GM21717 (cell line): ENCODE measurements around the gene FBXO10.
"Not testable (repeated sequence)": the region's sequence is repeated elsewhere in the genome, so short reads cannot be mapped to it uniquely, and the experiment has no call there.

Source experiments
- ATAC-seq: cut with Tn5 transposase; IDR thresholded peaks from one replicate; pipeline ENCODE4 v1.9.1; 2021; ENCODE audit warnings: mild to moderate bottlenecking, moderate library complexity; ENCODE audit not compliant: unreplicated experiment

FBXO10 gene, protein sequence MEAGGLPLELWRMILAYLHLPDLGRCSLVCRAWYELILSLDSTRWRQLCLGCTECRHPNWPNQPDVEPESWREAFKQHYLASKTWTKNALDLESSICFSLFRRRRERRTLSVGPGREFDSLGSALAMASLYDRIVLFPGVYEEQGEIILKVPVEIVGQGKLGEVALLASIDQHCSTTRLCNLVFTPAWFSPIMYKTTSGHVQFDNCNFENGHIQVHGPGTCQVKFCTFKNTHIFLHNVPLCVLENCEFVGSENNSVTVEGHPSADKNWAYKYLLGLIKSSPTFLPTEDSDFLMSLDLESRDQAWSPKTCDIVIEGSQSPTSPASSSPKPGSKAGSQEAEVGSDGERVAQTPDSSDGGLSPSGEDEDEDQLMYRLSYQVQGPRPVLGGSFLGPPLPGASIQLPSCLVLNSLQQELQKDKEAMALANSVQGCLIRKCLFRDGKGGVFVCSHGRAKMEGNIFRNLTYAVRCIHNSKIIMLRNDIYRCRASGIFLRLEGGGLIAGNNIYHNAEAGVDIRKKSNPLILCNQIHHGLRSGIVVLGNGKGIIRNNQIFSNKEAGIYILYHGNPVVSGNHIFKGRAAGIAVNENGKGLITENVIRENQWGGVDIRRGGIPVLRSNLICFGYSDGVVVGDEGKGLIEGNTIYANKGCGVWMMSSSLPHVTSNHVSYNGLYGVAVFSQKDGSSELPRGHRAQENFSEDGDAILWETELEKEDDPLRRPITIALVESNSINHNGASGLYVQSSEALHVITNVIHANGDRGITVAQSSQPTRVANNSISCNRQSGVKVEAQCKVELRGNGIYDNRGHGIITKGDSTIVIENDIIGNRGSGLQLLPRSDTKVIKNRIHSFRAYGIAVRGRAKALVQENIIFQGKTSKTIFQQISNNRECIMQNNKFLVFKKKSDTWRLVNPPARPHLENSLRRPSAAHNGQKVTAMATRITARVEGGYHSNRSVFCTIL

DNA sequence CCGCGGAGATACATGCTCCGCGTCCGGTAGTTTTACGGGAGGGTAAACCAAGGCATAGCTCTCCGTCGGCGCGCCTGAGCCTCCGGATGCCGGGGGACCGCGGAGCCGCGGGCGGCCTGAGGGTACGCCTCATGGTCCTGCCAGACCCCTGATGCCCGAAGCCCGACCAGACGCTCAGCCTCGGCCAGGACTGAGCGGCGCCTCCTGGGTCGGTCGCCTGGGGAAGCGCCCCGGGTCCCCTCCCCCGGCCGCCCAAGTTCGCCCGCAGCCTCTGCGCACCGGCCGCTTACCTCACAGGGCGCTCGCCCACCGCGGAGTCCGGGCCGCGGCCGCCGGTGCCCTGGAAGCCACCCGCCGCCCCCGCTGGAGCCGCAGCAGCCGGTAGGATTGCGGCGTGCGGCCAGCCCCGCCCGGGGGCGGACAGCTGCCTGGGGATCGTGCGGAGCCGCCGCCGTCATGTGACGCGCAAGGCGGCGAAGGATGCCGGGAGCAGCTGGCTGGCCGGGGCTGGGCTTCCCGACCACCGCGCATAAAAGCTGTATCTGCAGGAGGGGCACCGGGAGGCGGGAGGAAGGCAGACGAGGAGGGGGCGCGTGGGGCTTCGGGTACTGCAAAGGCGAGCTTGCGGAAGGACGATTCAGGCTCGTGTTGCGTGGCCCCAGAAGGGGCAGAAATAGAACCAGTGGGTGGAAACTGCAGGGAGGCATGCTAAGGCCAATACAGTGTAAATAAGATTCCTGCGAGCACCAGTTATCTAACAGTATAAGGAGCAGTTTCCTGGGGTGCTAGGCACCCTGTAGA lies at the start of gene FBXO10:
Gene FBXO10, minus strand, starts transcription at position 460 of the 801 bp plus-strand sequence. CDS start 34,612 bp downstream, outside the sequence.
- ATAC-seq: peak; percentile 71

- no peak for ATAC-seq
Measured at GRCh38 chr9:37625758-37626147, 49.6 kb upstream of the FBXO10 start.

DNA sequence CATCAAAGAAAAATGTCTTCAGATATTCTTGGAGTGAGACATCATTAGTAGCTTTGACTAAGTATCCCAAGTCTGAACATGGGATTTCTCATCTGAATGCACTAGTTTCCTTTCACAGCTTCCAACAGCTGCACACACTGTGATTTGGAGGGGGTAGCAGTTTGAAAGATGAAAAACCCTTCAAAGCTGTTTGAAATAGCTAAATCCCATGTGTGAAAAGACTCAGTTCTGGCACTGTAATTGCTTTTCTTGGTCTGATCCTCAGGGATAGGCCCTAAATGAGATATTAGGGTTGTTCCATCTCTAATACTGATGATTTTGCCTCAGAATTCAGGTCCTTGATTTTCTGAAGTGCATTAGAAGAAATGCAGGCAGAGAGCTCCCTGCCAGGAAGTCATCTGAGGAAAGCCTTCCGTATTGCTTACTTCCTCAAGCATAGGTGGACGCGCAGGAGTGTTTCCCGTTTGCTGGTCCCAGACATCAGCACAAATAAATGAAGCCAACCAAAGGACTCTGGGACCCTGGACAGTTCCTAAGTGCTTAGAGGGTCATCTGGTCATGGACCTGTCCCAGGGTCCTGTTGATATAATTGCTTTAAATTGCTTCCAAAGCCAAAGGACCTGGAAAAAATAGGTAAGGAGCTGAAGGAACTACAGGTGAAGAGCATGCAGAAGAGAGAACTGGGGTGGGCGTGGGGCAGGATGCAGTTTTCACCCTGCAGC lies 49.0 kb upstream of the FBXO10 start:
- ATAC-seq: no peak

- no peak for ATAC-seq
Measured at GRCh38 chr9:37624073-37624472, 47.9 kb upstream of the FBXO10 start.

GRCh38 chr9:37623267-37623666 lies 47.1 kb upstream of the FBXO10 start:
- no peak for ATAC-seq

DNA sequence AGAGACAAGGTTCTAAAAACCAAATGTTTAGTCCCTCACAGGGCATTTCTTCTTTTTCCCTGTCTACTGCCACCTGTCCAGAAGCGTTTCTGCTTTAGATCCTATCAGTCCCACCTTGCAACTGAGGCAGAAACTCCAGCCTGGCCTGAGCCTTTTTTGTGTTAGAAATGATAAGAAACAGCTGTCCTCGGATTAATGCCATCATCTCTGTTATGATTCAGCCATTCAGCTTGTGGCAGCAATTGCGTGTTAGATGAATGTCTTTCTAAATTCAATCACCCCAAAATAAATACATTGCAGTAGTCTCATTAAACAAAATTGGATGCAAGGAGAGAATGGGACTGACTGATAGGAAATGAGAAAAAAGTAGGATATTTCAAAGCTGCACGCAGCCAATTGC lies 46.3 kb upstream of the FBXO10 start:
- ATAC-seq: no peak

DNA sequence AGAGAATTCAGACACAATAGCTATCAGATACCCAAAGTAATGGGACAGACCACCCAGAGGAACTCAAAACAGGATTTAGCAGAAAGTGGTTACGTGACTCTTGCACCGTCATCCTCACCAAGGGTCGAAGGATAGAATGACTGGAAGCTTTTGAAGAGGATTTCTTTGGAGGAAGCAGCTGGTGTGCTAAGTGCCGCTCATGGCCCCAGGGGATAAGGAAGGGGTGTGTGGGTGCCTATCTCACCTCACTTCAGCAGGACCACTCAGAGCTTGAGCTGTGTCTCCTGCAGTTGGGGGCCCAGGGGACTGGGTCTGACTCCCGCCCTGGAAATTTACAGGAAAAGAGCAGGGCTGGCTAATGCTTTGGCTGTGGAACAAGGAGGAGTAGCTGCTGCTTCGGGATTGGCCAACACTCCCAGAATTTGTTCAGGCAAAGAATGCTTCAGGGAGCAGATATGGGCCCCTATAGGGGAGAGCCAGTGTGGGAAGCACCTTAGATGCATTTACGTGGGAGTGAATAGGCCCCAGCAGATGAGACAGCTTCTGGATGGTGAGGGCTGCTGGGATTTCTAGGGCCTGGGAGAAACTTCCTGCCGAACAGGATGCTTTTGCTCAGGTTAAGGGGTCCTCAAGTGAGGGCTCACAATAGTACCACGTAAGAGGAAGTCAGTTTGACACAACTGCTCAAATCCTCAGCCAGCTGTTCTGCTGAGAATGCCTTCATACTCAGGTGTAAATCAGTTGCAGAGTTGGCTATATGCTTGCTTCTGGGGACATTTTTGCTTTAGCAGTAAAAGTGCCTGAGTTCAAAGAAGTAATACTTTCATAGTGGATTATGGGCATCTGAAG lies 45.3 kb upstream of the FBXO10 start:
- no peak for ATAC-seq

DNA sequence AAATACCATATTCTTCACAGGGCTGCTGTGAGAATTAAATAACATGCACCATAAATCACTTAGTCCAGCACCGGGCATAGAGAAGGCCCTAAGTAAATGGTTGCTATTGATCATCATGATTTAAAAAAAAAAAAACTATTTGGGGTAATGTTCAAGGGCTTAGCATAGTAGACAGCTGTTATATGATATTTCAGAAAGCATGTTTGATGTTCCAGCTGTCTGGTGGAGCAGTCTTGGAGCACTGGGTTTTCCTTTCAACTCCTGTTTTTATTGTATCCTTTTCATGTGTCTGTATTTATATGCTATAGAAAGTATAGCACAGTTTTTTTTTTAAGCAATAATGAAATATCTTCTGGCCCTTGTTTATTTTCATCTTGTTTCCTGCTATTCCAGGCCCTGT lies 44.2 kb upstream of the FBXO10 start:
- no peak for ATAC-seq

- ATAC-seq: no peak
Measured at GRCh38 chr9:37619806-37620205, 43.6 kb upstream of the FBXO10 start.

GRCh38 chr9:37618817-37619216 lies 42.6 kb upstream of the FBXO10 start:
- no peak for ATAC-seq

DNA sequence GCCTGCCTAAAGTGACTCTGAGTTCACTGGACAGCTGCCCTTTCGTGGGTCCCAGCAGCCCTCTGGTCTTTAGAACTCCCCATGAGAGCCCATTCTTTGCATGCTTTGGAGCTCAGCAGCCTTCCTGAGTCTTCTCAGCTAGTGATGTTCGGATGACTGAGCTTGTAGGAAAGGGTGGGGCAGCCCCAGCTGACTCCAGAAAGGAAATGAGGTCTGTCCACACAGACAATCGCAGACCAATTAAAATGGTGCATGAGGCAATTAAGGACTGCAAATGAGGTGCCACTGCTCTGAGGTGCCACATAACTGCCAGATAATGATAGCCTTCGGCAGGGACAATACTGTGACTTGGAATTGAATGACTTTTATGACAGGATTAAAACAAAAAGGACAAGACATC lies 41.7 kb upstream of the FBXO10 start:
- no peak for ATAC-seq

- ATAC-seq: no peak
Measured at GRCh38 chr9:37617161-37617560, 41.0 kb upstream of the FBXO10 start.

DNA sequence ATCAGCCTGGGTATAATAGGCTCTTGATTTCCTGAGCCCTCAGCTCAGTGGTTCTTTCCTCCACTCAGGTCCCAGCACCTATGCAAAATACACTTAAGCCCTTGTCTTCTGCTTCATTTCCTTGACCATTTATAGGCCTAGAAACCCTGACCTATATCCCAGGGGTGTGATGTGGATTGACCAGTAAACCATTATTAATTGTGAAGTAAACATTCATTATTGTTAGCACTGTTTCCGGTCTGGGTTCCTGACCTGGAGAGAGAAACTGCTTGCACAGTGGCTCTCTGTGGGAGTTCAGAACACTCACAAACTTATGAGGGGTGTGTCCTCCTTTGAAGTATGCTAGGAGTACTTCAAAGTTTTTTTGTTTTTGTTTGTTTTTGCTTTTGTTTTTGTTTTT lies 35.8 kb upstream of the FBXO10 start:
- no peak for ATAC-seq

DNA sequence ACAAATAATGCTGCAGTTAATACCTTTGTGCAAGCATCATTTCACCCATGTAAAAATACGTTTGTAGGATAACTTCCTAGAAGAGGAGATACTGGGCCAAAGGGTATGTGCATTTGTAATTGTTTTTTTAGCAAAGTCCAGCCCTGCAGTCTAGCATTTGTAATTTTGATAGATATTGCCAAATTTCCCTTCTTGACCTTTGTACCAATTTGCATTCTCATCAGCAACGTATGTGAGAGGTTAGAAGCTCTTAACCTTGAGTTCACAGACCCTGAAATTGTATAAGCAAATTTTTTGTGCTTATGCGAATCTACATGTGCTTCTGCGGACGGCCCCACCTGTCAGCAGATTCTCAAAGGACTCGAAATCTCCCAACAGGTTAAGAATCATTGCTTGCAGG lies 34.8 kb upstream of the FBXO10 start:
- ATAC-seq: no peak

DNA sequence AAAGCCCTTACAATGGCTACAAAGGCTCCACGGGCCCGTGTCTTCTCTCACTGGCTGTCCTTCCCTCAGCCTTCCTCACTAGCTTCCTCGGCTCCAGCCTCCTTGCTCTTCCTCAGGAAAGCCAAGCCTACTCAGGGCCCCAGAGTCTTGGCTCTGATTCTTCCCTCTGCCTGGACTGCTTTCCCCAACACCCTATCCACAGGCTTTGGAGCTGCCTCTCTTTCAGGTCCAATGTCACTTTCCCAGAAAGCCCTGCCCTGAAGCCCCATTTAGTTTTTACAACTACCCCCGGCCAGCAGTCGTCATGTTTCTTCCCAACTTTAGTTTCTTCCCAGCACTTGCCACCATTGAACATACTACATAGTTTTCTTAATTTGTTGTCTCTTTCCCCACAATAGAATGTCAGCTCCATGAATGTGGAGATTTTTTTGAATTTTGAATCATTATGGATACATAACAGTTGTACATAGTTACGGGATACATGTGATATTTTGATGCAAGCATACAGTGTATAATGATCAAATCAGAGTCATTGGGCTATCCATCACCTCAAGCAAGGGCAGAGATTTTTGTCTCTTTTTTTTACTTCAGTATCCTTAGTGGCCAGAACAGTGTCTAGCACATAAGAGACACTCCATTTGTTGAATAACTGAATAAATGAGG lies 33.7 kb upstream of the FBXO10 start:
- no peak for ATAC-seq

DNA sequence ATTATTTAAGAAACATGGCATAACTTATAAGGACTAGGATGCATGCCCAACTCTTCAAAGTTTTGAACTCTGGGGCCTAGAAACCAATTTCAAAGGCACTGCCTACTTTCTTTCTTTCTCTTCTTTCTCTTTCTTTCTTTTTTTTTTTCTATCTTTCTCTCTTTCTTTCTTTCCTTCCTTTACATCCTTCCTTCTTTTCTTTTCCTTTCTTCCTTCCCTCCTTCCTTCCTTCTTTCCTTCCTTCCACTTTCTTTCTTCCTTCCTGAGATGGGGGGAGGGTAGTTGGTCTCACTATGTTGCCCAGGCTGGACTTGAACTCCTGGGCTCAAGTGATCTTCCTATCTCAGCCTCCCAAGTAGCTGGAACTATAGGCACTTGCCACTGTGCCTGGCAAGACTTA lies 32.1 kb upstream of the FBXO10 start:
- ATAC-seq: no peak

DNA sequence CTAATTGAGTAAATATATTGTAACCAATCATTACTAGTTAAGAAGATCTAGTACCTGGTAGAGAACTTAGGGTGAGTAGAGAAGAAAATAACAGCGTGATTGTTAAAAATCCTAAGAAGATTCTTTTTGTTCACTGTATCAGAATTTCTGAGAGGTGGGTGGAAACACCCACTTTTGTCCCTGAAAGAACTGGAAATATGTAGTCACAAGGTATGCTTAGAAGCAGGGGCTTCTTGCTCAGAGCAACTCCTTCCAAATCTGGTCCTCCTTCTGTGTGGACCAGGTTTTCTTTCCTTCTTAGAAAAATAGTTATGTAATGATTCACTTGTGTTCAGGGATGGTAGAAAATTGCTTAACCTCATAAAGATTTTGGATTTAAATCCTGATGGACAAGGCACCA lies 28.1 kb upstream of the FBXO10 start:
- no peak for ATAC-seq

GRCh38 chr9:37602817-37603216 lies 26.6 kb upstream of the FBXO10 start:
- no peak for ATAC-seq

GRCh38 chr9:37602061-37602460 lies 25.9 kb upstream of the FBXO10 start:
- not testable (repeated sequence) for ATAC-seq
